Suppressor macrophage treated with lipopolysaccharide for 1 hour (primary cell): ENCODE data around the gene PBXIP1.

Experiments used
- DNase-seq, 3 donors: peaks; one replicate each; pipeline ENCODE4 v3.0.0-alpha.2; 2020 to 2022

Gene PBXIP1

DNA sequence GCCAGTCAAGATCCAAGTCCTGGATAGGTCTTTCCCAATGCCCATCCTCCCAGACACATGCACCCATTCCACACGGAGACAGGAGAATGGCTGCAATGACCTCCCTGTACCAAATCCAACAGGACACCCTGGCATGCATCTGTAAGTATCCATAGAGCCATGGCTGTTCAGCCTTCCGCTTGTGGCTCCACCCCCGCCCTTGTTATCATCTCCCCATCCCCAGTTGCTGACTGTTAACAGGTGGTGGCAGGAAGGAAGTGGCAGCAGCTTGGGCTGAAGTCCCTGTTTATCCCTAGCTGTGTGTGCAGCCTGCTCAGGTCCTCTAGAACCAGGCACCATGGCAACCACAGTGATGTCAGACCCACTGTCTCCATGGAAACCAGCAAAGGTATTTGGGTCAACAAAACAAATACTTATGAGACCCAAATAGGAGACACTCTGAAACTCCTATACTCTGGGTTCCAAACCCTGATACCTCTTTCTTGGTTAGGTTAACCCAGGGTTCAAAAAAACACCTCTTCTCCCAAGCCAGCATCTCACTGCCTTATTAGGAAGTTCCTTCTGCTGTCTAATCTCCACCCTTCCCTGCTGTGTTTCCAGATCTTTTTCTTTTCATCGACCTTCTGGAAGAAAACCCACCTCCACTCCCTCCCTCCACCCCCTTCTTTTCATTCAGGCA lies 721 bp downstream of the PBXIP1 start:
- no peak for DNase-seq

DNA sequence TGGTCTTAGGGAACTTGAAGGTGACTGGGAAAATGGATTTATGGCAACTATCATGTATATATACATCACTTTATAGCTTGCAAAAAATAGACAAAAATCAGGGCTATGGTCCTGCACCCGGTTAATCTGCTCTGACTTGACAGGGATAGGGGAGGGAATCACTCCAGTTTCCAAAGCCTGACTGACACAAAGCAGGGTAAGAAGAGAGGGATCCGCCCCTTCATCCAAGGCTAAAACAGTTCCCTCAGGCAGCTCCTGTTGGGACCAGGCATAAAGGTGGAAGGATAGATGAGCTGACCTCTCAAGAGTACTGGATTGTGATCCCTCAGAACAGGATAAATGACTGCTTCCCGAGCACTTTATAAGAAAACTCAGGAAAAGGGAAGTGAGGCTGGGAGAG lies 1.4 kb downstream of the PBXIP1 start:
- DNase-seq: no peak

DNA sequence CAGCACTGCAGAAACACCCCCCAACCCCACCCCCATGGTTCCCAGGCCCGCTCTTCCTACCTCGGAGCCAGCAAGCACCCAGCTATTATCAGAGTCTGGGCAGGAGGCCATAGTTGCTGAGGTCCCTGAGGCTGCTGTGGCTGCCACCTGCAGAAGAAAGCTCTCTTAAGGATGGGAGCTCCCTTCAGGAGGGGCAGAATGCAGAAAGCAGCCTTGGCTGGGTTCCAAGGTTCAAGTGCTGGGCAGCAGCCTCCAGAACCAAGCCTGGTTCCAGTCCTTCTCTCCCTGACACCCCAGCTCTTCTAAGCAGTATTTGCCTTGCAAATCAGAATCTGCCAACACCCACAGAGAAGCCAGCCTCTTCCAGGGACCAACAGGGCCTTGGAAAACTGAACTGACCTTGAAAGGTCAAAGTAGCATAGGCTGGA lies 2.3 kb downstream of the PBXIP1 start:
- DNase-seq: no peak

DNA sequence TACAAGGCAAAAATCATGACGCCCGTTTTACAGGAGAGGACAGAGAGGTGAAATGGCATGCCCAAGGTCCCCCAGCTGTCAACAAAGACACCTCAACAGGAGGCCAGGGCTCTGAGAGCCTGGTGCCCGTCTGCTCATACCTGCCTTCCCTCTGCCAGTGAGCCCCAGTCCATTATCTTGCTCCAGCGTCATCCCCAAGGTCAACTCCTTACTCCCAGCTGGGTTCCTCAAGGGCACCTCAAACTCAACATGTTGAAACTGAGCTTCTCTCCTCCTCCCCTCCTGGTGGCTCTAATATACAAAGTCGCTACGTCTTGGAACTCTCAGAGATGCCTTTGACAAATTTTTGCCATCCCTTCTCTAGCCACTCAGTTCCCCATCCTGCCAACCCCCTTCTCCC lies 3.2 kb downstream of the PBXIP1 start:
- no peak for DNase-seq

DNA sequence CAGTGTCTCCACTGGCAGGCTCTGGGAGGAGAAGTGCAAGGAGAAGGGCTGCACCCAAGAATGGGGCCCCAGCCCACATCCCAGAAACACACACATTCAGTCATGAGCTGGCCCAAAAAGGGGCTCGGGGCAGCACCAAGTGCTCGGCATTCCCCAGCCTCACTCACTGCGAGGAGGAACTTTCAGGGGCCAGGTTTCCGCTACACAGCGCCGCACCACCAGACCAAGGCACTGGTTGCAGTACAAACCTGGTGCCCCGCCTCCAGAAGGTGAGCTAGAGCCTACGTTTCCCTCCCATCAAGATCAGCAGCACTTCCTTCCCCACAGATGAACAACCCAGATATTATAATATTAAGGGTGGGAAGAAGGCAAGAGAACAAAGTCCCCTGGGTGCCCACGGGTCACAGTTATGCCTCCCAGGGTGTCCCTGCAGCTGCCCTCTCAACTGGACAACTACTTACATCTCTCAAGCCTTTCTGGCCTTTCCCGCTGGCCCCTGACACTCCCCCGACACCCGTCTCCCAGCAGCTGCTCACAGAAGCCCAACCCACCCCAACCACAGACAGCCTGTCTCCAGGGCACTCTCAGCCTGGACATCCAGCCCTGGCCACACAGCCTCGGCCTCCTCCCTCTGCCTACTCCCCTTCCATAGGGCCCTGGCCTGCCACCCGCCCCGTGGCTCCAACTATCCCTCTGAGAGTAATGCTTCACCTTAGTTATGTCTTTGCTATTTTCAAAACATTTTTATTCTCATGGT lies 3.8 kb downstream of the PBXIP1 start:
- no peak for DNase-seq

DNA sequence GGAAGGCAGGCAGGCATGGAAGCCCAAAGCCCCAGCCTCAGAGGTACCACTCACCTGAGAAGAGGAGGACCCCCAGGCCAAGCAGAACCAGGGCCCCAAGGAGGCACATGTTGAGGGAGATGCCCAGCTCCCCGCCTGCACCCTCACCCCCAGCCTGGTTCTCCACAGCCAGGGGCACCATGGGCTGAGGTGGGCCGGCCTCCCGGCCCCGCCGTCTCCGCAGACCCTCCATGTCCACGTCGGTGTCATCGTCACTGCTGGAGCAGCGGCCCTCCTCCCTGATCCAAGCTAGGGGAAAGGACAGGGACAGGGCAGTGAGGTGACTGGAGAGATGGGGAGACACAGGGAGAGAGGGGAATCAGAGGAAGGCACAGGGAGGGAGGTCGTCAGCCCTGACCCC lies 7.8 kb downstream of the PBXIP1 start:
- DNase-seq: no peak

DNA sequence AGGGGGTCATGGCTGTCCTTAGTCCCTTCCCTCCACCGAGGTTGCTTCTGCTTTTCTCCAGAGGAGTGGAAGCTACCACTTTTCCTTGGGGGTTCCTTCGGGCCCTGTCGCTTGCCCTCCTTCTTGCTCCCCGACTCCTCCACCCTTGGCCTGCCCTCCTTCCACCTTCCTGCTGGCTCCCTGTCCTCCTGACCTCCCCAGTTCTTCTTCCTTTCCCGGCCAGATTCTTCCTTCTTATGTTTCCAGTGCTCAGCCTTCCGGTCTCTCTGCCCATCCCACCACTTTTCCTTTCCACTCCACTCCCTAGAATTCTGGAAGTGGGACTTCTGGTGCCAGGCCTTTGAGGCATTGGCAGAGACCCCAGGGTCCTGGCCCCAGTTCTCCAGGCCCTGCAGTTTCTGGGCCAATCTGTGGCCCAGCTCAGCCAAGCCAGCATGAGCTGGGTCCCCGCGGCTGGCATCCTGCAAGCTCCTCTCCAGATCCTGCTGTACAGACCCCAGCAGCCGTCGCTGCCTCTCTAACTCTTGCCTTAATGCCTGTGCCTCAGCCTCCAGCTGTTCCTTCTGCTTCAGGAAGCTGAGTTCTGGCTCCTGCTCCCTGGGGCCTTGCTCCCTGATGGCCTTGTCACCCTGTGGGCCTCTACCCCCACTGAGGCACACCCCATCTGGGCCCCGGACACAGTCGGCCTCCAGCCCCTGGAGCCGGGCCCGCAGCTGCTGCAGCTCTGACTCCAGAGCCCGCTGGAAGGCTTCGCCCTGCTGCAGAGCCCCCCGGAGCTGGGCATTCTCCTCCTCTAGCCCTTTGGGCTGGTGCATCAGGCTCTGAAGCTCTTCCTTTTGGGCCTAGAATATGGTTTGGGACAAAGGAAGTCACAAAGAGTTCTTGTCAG lies 9.7 kb downstream of the PBXIP1 start:
- DNase-seq: no peak

DNA sequence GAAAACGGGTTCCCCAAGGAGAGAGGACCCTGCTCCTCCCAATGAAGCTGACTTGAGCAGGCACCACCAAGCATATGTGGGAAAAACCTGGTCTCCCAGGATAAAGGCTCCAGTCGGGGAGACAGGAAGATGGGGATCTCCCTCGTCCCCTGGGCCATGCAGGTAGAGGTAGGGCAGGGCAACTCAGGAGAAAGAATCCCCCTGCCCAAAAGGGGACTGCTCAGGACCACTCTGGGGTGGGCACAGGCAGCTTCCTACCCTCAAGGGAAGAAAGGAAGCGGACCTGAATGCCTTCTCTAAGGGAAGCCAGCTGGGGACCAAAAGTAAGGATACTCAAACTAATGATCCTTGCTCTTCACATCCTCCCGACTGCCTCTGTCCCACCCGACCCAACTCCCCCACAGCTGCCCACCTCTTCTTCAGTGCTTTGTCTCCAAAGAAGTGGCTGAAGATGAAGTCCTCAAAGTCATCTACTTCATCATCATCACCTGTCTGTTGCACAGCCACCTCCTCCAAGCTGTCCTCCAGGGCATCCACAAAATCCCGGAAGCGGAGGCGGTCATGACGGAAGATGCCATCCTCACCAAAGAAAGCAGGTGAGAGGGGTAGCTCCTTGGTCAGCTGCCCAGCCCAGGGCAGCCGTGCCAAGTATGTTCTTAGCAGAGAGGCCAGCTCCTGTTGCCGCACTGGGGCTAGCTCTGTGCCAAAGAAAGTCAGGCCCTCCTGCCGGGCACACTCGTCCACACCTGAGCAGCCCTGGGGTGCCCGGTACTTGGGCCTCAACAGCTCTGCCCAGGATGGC lies 10.5 kb downstream of the PBXIP1 start:
- no peak for DNase-seq

DNA sequence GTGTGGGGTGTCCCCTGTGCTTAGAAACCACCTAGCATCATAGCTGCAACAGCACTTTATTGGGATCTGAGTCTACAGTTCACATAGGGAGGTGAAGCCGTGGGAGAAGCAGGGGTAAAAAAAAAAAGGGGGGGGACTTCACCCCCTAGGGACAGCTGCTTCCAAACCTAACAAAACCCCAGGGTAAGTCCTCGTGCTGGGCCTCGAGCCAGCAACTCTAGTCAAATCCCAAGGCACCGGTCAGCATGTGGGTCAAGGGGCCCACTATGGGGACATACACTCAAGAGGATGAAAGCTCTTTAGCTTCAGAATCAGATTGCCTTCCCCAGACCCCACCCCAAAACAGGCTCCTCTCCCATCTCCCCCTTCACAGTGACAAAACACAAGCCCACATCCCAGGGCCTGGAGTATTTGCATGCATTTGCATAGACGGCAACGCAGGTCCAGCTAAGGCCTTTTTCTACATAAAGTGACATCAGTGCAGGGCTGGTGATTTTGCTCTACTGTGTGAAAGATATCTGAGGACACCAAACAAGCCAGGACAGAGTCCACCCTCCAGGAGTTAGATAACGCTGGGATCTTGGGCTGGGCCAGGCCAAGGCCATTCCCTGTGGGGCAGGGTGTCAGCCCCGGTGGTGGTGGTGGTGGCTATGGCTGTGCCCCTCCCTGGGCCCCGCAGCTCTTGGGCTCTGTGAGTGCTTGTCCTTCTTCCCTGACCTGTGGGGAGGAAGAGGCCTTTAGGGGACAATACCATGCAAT lies 11.3 kb downstream of the PBXIP1 start:
- no peak for DNase-seq

DNA sequence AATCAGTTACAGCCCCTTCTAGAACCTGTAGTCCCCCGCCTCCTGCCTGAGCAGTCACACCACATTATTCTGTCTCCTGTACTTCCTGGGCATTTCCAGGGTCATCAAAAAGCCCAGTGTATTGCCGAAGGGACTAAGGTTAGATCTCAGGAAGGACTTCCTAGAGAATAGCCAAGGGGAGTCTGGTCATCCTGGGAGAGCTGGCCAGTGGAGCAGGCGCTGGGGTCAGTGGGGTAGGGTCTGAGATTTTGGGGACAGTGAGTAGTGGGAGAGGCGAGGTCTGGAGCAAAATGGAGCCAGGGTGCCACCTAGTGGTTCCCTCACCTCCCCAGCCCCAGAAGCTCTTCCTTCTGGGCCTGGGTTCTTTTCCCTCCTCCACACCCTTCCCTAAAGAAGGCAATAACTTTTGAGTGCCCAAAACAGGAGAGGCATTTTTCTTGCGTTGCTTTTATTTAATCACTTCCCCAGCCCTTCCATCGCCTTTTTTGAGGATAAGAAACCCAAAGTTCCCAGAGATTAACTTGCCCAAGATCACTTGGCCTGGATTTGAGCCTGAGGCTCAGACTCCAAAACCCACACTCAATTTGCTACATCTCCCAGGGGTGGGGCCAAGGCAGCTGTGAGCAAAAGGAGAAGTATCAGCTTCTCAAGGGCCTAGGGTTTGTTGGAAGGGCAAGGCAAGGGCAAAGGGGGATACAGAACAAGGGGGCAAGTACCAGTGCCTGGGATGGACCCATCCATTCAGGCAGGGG lies 12.1 kb downstream of the PBXIP1 start:
- DNase-seq: peak; percentile 41 to 62 (median 59)

DNA sequence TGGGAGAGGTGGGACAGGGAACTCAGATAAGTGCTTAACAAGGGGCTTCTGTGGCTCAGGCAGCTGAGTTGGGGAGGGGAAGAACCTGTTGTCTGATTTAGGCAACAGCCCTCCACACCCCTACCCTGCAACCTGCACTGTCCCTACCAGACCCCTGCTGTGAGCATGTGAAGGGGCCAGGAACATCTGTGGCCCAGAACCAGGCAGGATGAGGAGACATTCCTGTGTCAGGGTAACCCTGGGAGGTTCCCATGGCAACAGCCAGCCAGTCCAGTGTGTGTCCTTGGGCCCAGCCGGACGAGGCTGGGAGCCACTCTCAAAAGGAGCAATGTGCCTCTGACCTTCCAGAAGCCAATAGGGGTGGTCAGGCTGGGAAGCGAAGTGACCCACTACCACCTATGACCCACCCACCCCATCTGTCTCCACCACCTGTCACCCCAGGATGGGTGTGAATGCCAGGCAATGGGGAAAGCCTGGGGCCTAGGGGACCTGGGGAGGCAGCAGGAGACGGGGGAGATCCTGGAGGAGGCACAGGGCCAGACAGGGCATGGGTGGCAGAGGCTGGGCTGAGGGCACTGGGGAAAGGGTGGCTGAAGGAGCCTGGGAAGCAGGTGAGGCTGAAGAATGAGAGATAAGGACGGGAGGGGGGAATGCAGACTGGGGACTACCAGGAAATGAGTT lies 14.4 kb downstream of the PBXIP1 start:
- DNase-seq: no peak

DNA sequence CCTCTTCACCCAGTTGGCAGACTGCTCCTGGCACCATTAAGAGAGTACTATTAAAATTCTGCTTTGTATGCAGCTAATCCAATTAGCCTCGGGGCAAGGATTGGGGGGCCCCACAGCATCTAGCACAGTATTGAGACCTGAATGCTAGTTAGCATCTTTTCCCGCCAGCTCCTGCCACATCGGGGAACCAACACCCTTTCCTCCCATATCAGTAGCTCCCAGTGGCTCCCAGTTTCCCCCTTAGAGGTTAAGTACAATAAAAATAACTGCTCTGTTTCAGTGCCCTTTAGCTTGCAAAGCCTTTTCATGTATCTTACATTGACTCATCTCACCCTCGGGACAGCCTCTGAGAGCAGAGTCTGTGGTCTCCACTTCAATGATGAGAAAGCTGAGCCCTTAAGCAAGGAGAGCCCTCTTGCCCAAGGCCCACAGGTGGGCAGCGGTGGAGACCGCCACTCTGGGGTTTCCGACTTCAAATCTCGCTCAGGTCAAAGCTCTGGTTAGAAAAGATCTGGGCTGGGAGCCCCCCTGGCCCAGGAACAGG lies 15.2 kb downstream of the PBXIP1 start:
- DNase-seq: no peak

DNA sequence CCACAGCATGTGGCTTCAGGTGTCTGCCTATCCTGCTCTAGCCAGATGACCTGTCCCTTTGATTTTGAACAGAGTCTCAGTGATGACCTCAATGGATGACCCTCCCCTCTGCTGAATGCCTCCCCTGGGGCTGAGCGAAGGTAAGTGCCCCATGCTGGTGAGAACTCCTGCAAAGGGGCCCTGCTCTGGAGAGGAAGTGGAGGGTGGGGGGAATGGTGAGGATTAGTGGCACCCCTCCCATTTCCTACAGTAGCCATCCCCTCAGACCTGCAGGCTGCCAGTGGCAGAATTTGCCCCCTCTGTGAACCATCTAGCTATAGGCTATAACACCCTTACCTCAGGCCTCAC lies 15.7 kb downstream of the PBXIP1 start:
- DNase-seq: no peak

DNA sequence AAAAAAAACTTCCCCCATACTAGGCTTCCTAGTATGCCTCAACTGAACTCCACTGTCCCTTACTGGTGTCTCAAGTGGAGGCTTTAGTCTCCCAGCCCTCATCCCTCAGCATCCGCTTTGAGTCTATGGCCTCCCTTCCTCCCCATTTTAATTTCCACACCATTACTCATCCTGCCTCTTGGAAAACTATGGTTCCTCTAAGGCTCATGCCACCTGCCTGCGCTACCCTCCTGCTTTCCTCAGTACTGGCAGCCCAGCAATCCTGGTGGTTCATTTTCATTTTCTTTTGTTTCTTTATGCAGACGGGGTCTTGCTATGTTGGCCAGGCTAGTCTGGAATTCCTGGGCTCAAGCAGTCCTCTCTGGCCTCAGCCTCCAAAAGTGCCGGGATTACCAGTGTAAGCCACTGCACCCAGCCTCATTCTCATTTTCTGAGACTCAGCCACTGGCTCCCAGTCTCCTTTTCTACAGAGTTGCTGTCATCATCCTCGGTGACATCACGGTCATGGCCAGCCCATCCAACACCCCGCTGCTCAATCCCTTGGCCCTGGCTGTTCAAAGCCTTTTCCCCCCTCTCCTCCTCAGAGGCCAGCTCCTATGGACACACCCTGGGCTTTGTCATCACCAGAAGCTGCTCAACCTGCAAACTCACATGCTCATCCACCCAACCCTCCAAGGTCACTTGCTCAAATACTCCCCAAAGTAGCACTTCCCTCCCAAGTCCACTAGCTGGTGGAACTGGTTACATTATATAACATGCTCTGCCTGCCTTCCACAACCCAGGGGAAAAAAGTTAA lies 17.1 kb downstream of the PBXIP1 start:
- DNase-seq: no peak

DNA sequence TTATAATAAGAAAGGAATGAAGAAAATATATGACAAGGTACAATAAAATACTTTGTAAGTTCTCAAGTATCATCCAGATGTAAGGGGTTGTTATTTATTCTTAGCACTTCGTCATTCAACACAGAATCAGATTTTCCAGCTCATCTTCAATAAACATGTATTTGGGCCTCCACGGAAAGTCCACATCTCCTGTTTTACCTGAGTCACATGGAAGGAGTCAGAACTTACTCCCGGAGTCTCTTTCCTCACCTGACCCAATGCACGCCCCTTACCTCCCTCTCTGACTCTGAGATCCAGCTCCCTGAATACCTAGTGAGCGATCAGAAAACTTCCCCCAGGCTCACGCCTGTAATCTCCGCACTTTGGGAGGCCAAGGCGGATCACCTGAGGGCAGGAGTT lies 17.9 kb downstream of the PBXIP1 start:
- no peak for DNase-seq

DNA sequence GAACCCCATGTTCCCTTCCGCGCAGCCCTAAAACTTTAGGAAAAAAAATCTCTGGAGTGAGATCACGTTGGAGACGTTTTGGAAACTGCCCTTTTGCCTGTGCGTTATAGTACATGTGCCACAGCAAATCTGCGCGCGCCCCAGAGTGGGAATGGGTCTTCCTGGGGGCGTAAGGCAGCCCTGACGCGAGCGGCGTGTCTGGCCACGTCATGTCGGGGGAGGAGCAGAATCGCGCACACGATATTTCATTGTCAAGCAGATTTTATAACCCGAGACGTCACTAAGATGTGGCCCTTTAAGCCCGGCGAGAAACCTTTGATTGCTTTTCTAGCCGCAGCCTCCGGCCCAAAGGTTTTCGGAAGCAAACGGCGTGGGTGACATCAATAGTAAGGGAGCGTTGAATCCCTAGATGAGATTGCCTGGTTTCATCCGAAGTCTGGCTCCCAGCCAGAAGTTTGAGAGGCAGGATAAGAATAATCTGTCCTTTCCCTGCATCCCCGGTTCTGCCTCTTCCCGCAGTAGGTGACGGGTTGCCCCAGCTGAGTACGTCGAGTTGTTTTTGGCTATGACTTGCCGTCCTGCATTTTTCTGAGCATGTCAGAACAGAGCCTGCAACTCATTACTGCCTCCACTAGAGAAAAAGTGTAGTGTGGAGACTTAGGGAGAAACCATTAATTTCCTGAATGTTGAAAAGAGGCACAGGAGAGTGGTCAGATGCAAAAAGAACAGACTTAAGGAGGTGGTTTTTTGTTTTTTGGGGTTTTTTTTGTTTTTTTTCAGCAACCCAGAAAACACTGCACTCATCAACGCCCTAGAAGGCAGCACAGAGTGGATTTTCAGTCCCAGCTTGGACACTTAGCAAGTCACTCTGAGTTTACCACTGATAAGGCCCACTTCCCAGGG lies 18.6 kb downstream of the PBXIP1 start:
- peak; percentile 90 to 94 (median 93) for DNase-seq

DNA sequence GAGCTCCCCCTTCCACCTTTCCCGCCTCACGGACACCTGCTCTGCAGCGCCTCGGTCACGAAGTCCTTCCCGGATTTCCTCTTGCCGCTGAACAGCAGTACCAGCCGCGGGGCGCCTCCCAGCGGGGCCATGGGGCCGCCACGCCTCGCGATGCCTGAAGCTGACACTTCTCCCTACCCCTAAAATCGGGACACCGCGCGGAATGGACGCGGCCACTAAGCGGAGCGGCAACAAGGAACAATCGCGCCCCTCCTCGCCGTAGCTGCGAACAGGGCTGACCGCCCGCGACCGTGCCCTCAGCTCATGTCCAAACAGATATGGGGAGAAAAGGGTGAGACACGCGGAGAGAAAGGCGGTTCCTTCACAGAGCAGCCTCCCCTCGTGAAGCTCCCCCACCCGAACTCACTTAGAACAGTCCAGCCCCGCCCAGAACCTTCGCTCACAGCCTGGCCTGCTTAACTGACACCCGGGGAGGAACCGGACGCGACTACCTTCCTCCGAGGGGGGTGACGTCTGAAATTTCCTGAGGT lies 19.3 kb downstream of the PBXIP1 start, which contains the start of gene PMVK:
Gene PMVK, minus strand, starts transcription at position 165 of the 530 bp plus-strand sequence. Its CDS starts 34 bp downstream, at position 131.
- peak; percentile 96 to 97 (median 97) for DNase-seq
